B cell (primary cell): ENCODE results near the gene CAMTA1. TPM values are rescaled to one million over a fixed set of nuclear protein-coding genes. Genes with fewer than 3 reads are reported as not detected.

ENCODE experiments used
- ATAC-seq: fragments of 200-7000 bp; cut with Tn5 transposase; one replicate; pipeline ENCODE4 v1.10.0; 2021; ENCODE audit warnings: low read depth, mild to moderate bottlenecking, moderate number of reproducible peaks, moderate library complexity
- CTCF ChIA-PET: fragments of 350-600 bp; sonication (Branson Sonifier 250); formaldehyde crosslinking; loops from one replicate; lab custom pipeline; 2021; ENCODE audit warnings: antibody characterized with exemption, inconsistent platforms; lab: Charles Lee
- POLR2A ChIA-PET: fragments of 350-600 bp; sonication (Branson Sonifier 250); formaldehyde crosslinking; loops from one replicate; lab custom pipeline; 2021; ENCODE audit warnings: antibody characterized with exemption; lab: Charles Lee
- DNase-seq: peaks from one replicate; pipeline ENCODE4 v3.0.0; 2013
- H2AFZ ChIP-seq: 2 replicates; pipeline ENCODE4 v1.6.1; 2012; ENCODE audit warnings: mild to moderate bottlenecking, low read depth, low read length; ENCODE audit not compliant: insufficient read depth, poor library complexity, severe bottlenecking
- H3K27ac ChIP-seq, 2 donors: 1 replicate in 1 of 2; 2 replicates in 1 of 2; pipeline ENCODE4 v1.5.1; 2012 to 2013; ENCODE audit warnings: low read length in 2 of 2, mild to moderate bottlenecking in 2 of 2, moderate library complexity in 1 of 2
- H3K27me3 ChIP-seq, 4 experiments: fragments of 200-600 bp in 1 of 4; sonication (generic) in 1 of 4; replicated peaks in 1 of 4; 1 replicate in 2 of 4; 2 replicates in 2 of 4; pipeline versions ENCODE4 v1.6.1 to v1.7.0; 2013 to 2016; ENCODE audit warnings: low read length in 3 of 4, mild to moderate bottlenecking in 2 of 4, mixed read lengths in 1 of 4, moderate library complexity in 1 of 4; ENCODE audit not compliant: insufficient read depth in 4 of 4, control insufficient read depth in 3 of 4; ENCODE audit errors: control extremely low read depth in 1 of 4
- H3K36me3 ChIP-seq, 2 experiments: replicated peaks in 1 of 2; 1 replicate in 1 of 2; 2 replicates in 1 of 2; pipeline versions ENCODE4 v1.6.1 to v1.7.1; 2013; ENCODE audit warnings: low read length in 1 of 2; ENCODE audit not compliant: insufficient read depth in 2 of 2, control insufficient read depth in 1 of 2; ENCODE audit errors: control extremely low read depth in 1 of 2, extremely low read depth in 1 of 2
- H3K4me1 ChIP-seq, 2 donors: fragments of 200-600 bp in 1 of 2; sonication (generic) in 1 of 2; 1 replicate in 1 of 2; 2 replicates in 1 of 2; pipeline versions ENCODE4 v1.5.1 to v1.6.1; 2013 to 2017; ENCODE audit warnings: low read length in 2 of 2; ENCODE audit not compliant: control insufficient read depth in 2 of 2, insufficient read depth in 2 of 2
- H3K4me2 ChIP-seq: replicated peaks from 2 replicates; pipeline ENCODE3; 2012; ENCODE audit warnings: mild to moderate bottlenecking, low read depth, low read length; ENCODE audit not compliant: poor library complexity, severe bottlenecking
- H3K4me3 ChIP-seq, 5 experiments: fragments of 200-600 bp in 1 of 5; sonication (generic) in 1 of 5; 1 replicate in 3 of 5; 2 replicates in 2 of 5; pipeline versions ENCODE4 v1.5.1 to v1.7.0; 2011 to 2016; ENCODE audit warnings: low read length in 4 of 5, mild to moderate bottlenecking in 4 of 5, low read depth in 2 of 5, control low read depth in 1 of 5, moderate library complexity in 1 of 5; ENCODE audit not compliant: insufficient read depth in 1 of 5; ENCODE audit errors: control extremely low read depth in 1 of 5, extremely low read depth in 1 of 5
- H3K79me2 ChIP-seq: fragments of 200-600 bp; sonication (generic); one replicate; pipeline ENCODE4 v1.6.0; 2016; ENCODE audit warnings: low read length; ENCODE audit not compliant: control insufficient read depth, insufficient read depth
- H3K9ac ChIP-seq: fragments of 200-600 bp; sonication (generic); 2 replicates; pipeline ENCODE4 v1.6.1; 2017; ENCODE audit warnings: mild to moderate bottlenecking, low read length, moderate library complexity
- H3K9me3 ChIP-seq, 3 donors: one replicate each; pipeline versions ENCODE4 v1.6.1 to v1.7.1; 2013; ENCODE audit warnings: low read length in 2 of 3; ENCODE audit not compliant: control insufficient read depth in 2 of 3, insufficient read depth in 1 of 3; ENCODE audit errors: control extremely low read depth in 1 of 3
- H4K20me1 ChIP-seq: 2 replicates; pipeline ENCODE4 v1.6.0; 2012; ENCODE audit warnings: mild to moderate bottlenecking, low read length; ENCODE audit not compliant: insufficient read depth, control insufficient read depth, poor library complexity, severe bottlenecking
- H3K27ac Mint-ChIP-seq: one replicate; pipeline ENCODE4 v1.8.0; 2021; ENCODE audit warnings: mixed read lengths
- H3K27me3 Mint-ChIP-seq: one replicate; pipeline ENCODE4 v1.8.0; 2021; ENCODE audit warnings: mixed read lengths
- H3K4me1 Mint-ChIP-seq: one replicate; pipeline ENCODE4 v1.8.0; 2021; ENCODE audit warnings: mixed read lengths
- H3K4me3 Mint-ChIP-seq: one replicate; pipeline ENCODE4 v1.8.0; 2021; ENCODE audit warnings: mixed read lengths
- H3K9me3 Mint-ChIP-seq: one replicate; pipeline ENCODE4 v1.8.0; 2022; ENCODE audit warnings: mixed read lengths; ENCODE audit not compliant: insufficient read depth
- EZH2 ChIP-seq: IDR thresholded peaks from 2 replicates; pipeline ENCODE4 v1.6.1; 2012; ENCODE audit warnings: borderline replicate concordance, low read depth, mild to moderate bottlenecking, moderate library complexity, low read length; ENCODE audit not compliant: insufficient read depth, poor library complexity, severe bottlenecking
- WGBS: methylation state at CpG from one replicate; pipeline ENCODE4 v1.1.5; 2013; ENCODE audit warnings: missing lambda C conversion rate; ENCODE audit not compliant: insufficient coverage; 5-methylcytosine and 5-hydroxymethylcytosine counted together
- intact Hi-C: fragments of 100-400 bp; cut with micrococcal nuclease; formaldehyde crosslinking; loops from one replicate; pipeline ENCODE4 v1.10.0; 2022
- polyA plus RNA-seq: library from polyadenylated mRNA; depleted of rRNA; stranded (reverse); fragments of >200 nt; gene quantifications from 2 replicates; pipeline ENCODE4 v1.2.3, GENCODE V29; 2012
- total RNA-seq, 2 donors: library from RNA; stranded (reverse); fragments of 120-200 nt in 1 of 2; gene quantifications; 1 replicate in 1 of 2; 2 replicates in 1 of 2; pipeline versions ENCODE4 v1.2.3 to v1.2.4, GENCODE V29; 2013 to 2022
- TF ChIP-seq, protein P1 (sequence below): fragments of 200-600 bp; IDR thresholded peaks from one replicate; pipeline ENCODE4 v1.8.0; 2022; ENCODE audit warnings: antibody characterized with exemption, mild to moderate bottlenecking

Gene CAMTA1
- total and polyA plus RNA-seq, 2 donors (not counting 1 experiment from before 2014, with no cell fraction given), result 42.2 to 45.7 TPM

DNA sequence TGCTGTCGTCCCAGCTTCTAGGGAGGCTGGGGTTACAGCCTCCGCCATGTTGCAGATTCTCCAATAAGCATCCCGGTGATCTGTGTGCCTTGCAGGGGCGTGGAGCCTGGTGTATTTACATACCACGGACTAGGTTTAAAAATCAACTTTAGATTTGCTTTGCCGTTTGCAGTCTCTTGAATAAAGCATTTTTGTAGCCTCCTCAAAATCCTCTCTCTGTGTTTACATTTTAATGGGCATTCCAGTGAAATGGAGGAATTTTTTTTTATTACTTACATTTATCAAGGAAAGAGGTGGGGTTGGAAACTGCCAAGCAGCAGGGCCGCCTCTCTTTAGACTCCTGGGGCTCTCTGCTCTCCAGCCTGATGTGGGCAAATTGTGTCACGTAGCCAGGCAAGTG, 548.4 kb downstream of the CAMTA1 start:
- no peaks in the 10 kb centered on the region for H3K4me1 ChIP-seq
- no peaks in the 10 kb centered on the region for H3K36me3 ChIP-seq
- intact Hi-C loops, result no loop called here
- TF ChIP-seq EZH2, result no peak
- TF ChIP-seq, protein P1, sequence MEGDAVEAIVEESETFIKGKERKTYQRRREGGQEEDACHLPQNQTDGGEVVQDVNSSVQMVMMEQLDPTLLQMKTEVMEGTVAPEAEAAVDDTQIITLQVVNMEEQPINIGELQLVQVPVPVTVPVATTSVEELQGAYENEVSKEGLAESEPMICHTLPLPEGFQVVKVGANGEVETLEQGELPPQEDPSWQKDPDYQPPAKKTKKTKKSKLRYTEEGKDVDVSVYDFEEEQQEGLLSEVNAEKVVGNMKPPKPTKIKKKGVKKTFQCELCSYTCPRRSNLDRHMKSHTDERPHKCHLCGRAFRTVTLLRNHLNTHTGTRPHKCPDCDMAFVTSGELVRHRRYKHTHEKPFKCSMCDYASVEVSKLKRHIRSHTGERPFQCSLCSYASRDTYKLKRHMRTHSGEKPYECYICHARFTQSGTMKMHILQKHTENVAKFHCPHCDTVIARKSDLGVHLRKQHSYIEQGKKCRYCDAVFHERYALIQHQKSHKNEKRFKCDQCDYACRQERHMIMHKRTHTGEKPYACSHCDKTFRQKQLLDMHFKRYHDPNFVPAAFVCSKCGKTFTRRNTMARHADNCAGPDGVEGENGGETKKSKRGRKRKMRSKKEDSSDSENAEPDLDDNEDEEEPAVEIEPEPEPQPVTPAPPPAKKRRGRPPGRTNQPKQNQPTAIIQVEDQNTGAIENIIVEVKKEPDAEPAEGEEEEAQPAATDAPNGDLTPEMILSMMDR, result no peak
- peaks cover 0 to 13% (median 0%) of the 10 kb centered on the region in 3 donors for H3K9me3 ChIP-seq
- H4K20me1 ChIP-seq, result no peaks in the 10 kb centered on the region
- H2AFZ ChIP-seq, result no peak overlapping the region
- WGBS, result 89% methylated on average over 5 of the region's 8 CpGs
- H3K79me2 ChIP-seq, result no peaks in the 10 kb centered on the region
- H3K27ac Mint-ChIP-seq, result no peak overlapping the region
- CTCF ChIA-PET, result no interaction called here
- no peaks in the 10 kb centered on the region for H3K27me3 ChIP-seq
- H3K4me3 Mint-ChIP-seq, result no peak overlapping the region
- ATAC-seq (no peak), DNase-seq (no peak)
- no peaks in the 10 kb centered on the region for H3K9me3 Mint-ChIP-seq
- no peak overlapping the region for H3K4me2 ChIP-seq
- POLR2A ChIA-PET, result no interaction called here
- no peaks in the 10 kb centered on the region for H3K4me1 Mint-ChIP-seq
- no peak overlapping the region for H3K4me3 ChIP-seq
- H3K27me3 Mint-ChIP-seq, result peaks cover 3% of the 10 kb centered on the region
- H3K9ac ChIP-seq, result no peak overlapping the region
- no peak overlapping the region for H3K27ac ChIP-seq

DNA sequence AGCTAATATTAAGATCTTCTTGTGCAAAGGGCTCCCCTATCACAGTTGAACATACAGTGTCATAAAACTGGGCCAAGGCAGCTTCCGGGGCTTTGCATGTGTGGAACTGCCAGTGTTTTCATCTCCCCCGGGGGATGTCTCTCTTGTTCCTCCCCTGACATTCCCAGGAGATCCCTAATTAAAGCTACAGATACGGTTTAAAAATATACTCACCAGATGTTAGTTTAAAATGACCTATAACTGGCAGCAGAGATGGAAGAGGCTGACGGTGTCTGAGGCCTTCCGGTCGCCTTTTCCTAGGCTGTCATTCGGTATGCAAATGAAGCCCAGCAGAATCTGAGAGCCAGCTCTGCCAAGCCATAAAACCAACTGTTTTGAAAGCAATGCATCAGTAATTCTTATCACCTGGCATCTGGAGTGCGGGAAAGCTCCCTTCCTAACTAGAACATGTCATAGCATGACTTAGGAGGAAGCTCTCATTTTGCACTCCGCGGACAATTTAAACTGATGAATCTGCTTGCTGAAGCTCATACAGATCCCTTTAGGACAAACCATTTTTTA, 549.3 kb downstream of the CAMTA1 start:
- intact Hi-C loops, result no loop called here
- Histone ChIP-seq H3K4me1 (no peaks in the 10 kb centered on the region), H3K36me3 (no peaks in the 10 kb centered on the region), H3K9ac (no peak overlapping the region), H3K27me3 (no peaks in the 10 kb centered on the region), H3K9me3 (peaks cover 0 to 13% (median 0%) of the 10 kb centered on the region in 3 donors), H3K79me2 (no peaks in the 10 kb centered on the region), H3K4me3 (no peak overlapping the region), H3K27ac (no peak overlapping the region), H2AFZ (no peak overlapping the region), H3K4me2 (no peak overlapping the region), H4K20me1 (no peaks in the 10 kb centered on the region)
- TF ChIP-seq, protein P1, result no peak
- no peak for TF ChIP-seq EZH2
- Mint-ChIP-seq H3K27ac (no peak overlapping the region), H3K4me1 (no peaks in the 10 kb centered on the region), H3K9me3 (no peaks in the 10 kb centered on the region), H3K4me3 (no peak overlapping the region), H3K27me3 (peaks cover 3% of the 10 kb centered on the region)
- ATAC-seq (no peak), DNase-seq (no peak)
- 34% methylated on average over 7 of the region's 10 CpGs for WGBS
- CTCF ChIA-PET, result no interaction called here
- POLR2A ChIA-PET, result no interaction called here
